Lower leg skin (tissue), 4 donors: ENCODE data around the gene SLC9A3. TPM values are rescaled to one million over a fixed set of nuclear protein-coding genes. Genes with fewer than 3 reads are reported as not detected.

Experiments
- DNase-seq, 2 donors: peaks; one replicate each; pipeline ENCODE4 v3.0.0-alpha.2; 2019; ENCODE audit warnings: low spot score in 2 of 2
- H3K4me3 ChIP-seq: fragments of 200-600 bp; sonication (generic); 2 replicates; pipeline ENCODE4 v1.5.1; 2017; ENCODE audit warnings: mild to moderate bottlenecking, low read depth; ENCODE audit not compliant: poor library complexity, severe bottlenecking
- CTCF ChIP-seq, 3 donors: fragments of 450-650 bp; IDR thresholded peaks; one replicate each; pipeline ENCODE4 v1.5.1; 2016; ENCODE audit warnings: antibody characterized with exemption in 3 of 3, mild to moderate bottlenecking in 3 of 3, moderate library complexity in 2 of 3
- POLR2A ChIP-seq, 2 donors: fragments of 450-650 bp; IDR thresholded peaks; one replicate each; pipeline ENCODE4 v1.6.1; 2016 to 2017; ENCODE audit warnings: antibody characterized with exemption in 2 of 2, mild to moderate bottlenecking in 1 of 2, moderate library complexity in 1 of 2
- WGBS, 2 donors: methylation state at CpG; one replicate each; pipeline ENCODE4 v1.1.5; 2018; 5-methylcytosine and 5-hydroxymethylcytosine counted together
- intact Hi-C: fragments of 100-400 bp; cut with DNase I; formaldehyde crosslinking; loops from one replicate; pipeline ENCODE4 v1.15.0; 2023; ENCODE audit warnings: low total_unique reads
- total RNA-seq, 4 donors: library from RNA; depleted of rRNA; stranded (reverse); fragments of >200 nt; gene quantifications; one replicate each; pipeline ENCODE4 v1.1.0, GENCODE V29; 2016

SLC9A3 gene
- total RNA-seq, 4 donors from 2014 or later: 4.8 to 7.1 (median 5.8) TPM

GRCh38 chr5:426392-426976 is 97.8 kb downstream of the SLC9A3 start:
- H3K4me3 ChIP-seq: no peak overlapping the region
- WGBS, 2 donors: 76 to 79% methylated on average over 3 of the region's 3 CpGs
- DNase-seq: no peak
- TF ChIP-seq CTCF (IDR thresholded peaks at IDR 0.05): no peak
- no peak for TF ChIP-seq POLR2A (IDR thresholded peaks at IDR 0.05)
- intact Hi-C loops: no loop called here

GRCh38 chr5:425714-426113 is 98.5 kb downstream of the SLC9A3 start:
- no peak for DNase-seq
- 75 to 81% methylated on average over 5 of the region's 5 CpGs for WGBS, 2 donors
- intact Hi-C loops: no loop called here
- H3K4me3 ChIP-seq: no peak overlapping the region
- no peak for TF ChIP-seq POLR2A (IDR thresholded peaks at IDR 0.05)
- no peak for TF ChIP-seq CTCF (IDR thresholded peaks at IDR 0.05)

GRCh38 chr5:424301-425110 is 99.7 kb downstream of the SLC9A3 start:
- TF ChIP-seq CTCF (IDR thresholded peaks at IDR 0.05) (no peak), POLR2A (IDR thresholded peaks at IDR 0.05) (no peak)
- DNase-seq: peak in 1 of 2 donors; percentile 79
- intact Hi-C loops: no loop called here
- H3K4me3 ChIP-seq: no peak overlapping the region
- WGBS, 2 donors: 61 to 66% methylated on average over 11 of the region's 11 CpGs

- DNase-seq: peak in 1 of 2 donors; percentile 69
- H3K4me3 ChIP-seq: no peak overlapping the region
- TF ChIP-seq POLR2A (IDR thresholded peaks at IDR 0.05): no peak
- TF ChIP-seq CTCF (IDR thresholded peaks at IDR 0.05): no peak
- WGBS, 2 donors: 64 to 72% methylated on average over 23 to 24 of the region's 24 CpGs
- intact Hi-C loops: no loop called here
These were observed 100.5 kb downstream of the SLC9A3 start for GRCh38 chr5:423626-424261.

GRCh38 chr5:423233-423565 is 101.0 kb downstream of the SLC9A3 start:
- no peak for TF ChIP-seq CTCF (IDR thresholded peaks at IDR 0.05)
- no peak for TF ChIP-seq POLR2A (IDR thresholded peaks at IDR 0.05)
- no peak overlapping the region for H3K4me3 ChIP-seq
- 86 to 94% methylated on average over 9 of the region's 9 CpGs for WGBS, 2 donors
- DNase-seq: peak in 1 of 2 donors; percentile 69
- intact Hi-C loops: no loop called here
